Measurements from ENCODE around the gene NLGN4Y.

GRCh38 chrY:14485935-14486334 lies 38.4 kb upstream of the NLGN4Y start:
- TF ChIP-seq EP300 (IDR thresholded peaks at IDR 0.05; ENCODE audit: borderline replicate concordance in 1 of 2, low read depth in 1 of 2, low read length in 1 of 2) (no peak), CTCF (IDR thresholded peaks at IDR 0.05) (no peak), NRF1 (IDR thresholded peaks at IDR 0.05; ENCODE audit: low read depth, low read length) (no peak), ELF1 (IDR thresholded peaks at IDR 0.05) (no peak), MEF2A (IDR thresholded peaks at IDR 0.05; ENCODE audit: borderline replicate concordance, low read depth) (no peak), POLR2AphosphoS5 (IDR thresholded peaks at IDR 0.05; ENCODE audit: low read depth, low read length) (no peak), MAX (IDR thresholded peaks at IDR 0.05; ENCODE audit: low read depth) (no peak), TAF1 (IDR thresholded peaks at IDR 0.05; ENCODE audit: borderline replicate concordance, low read depth, low read length) (no peak), YY1 (IDR thresholded peaks at IDR 0.05; ENCODE audit: low read depth) (no peak), GABPA (IDR thresholded peaks at IDR 0.05; ENCODE audit: low read depth) (no peak), RFX5 (IDR thresholded peaks at IDR 0.05; ENCODE audit: low read length) (no peak), EZH2phosphoT487 (IDR thresholded peaks at IDR 0.05; ENCODE audit: borderline replicate concordance, low read depth) (no peak), SIN3A (IDR thresholded peaks at IDR 0.05; ENCODE audit: borderline replicate concordance, low read depth, low read length) (no peak)
